HG02610 (cell line): ENCODE measurements around the gene RDM1.
A peak's percentile ranks its signal among the peaks of the same experiment; 100 is the strongest.
"Not testable (repeated sequence)": the region's sequence is repeated elsewhere in the genome, so short reads cannot be mapped to it uniquely, and the experiment has no call there.

ENCODE experiments used
- ATAC-seq: cut with Tn5 transposase; IDR thresholded peaks from one replicate; pipeline ENCODE4 v1.9.1; 2021; ENCODE audit warnings: mild to moderate bottlenecking, moderate library complexity; ENCODE audit not compliant: unreplicated experiment

RDM1 gene

DNA sequence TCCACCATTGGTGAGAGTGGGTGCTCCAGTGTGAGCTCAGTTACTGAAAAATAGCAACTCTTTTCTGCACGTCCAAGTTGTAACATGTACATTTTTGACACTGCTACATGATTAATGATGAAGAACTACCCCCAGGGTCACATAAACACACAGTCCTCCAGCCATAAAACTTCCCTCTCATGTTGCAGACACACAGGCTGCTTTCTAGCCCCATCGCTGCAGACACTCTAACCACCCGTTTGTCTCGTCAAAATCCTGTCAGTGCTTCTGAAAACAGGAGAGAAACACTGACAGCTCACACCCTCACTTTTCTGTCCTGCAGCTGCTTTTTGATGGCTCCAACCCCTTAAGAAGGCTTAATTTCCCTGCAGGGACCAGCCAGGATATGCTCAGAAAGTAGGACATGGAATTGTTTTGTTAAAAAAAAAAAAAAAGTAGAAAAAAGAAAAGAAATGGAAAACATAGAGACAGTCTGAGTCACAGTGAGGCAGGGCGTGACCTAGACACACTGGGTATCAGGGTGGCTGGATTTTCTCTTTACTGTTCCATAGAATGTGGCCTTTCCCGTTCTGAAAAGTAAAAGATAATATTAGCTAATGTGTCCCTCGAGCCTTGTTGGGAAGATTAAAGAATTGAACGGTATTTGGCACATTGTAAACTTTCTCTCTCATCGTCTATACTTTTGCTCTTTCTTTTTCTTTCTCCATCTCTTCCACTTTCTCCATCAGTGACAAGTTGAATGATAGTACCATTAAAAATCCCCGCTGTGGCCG lies 29.7 kb downstream of the RDM1 start:
- ATAC-seq: no peak

DNA sequence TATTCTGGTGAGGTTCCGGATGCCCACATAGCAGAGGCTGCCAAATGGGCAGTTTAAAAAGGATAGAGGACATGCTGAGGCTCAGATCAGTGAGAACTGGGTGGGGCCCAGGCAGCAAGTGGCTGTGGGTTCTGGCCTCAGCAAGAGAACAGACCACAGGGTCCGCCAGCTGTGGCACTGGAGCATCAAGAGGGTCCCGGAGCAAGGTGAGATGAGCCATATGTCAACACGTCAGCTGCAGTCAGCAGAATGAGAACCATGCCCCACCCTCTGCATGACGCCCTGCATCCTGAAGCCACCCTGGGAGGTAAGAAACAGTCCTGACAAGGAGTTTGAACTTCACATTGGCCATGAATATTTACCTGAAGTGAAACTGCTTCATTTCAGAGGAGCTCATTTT lies 30.3 kb downstream of the RDM1 start:
- no peak for ATAC-seq

DNA sequence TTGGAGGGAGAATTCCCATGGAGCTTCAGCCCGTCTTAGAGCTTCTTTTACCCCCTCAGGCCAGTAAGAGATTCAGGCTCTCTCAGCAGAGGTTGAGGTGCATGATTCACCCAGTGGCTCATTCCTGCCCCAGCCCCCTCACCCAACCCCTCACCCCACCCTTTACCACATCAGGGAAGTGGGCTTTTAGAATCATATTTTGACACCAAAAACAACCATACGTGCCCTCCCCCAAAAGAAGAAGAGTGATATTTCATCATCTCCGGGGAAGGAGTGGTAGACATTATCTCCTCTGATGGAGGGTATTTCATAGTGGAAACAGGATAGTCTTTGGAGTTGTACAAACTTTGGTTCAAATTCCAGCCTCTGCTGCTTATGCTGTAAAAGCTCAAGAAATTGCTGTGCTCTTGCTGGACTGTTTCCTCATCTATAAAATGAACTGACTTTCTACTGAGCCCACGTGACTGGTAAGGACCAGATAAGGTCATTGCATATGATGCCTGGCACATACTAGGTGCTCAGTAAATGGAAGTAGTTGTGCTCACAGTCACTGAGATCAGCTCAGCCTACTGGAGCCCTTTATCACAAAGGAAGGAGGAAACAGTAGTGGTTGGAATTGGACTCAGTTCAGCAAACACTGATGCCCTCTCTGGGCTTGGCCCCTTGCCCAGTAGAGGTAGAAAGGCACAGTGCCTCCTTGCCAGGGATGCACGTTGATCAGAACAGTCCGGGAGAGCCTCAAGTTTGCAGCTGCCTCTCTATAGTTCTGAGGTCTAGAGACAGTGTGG lies 32.1 kb downstream of the RDM1 start:
- no peak for ATAC-seq

DNA sequence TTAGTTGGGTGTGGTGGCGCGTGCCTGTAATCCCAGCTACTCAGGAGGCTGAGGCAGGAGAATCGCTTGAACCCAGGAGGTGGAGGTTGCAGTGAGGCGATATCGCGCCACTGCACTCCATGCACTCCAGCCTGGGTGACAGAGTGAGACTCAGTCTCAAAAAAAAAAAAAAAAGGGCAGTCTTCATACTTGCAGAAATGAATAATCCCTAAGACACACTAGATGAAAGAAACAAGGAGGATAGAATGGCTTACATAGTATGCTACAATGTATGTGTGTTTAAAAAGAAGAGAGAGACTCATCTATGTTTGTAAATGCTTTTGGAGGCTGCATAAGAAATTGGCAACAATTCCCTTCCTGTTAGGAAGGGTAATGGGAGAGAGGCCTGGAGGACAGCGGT lies 32.8 kb downstream of the RDM1 start:
- not testable (repeated sequence) for ATAC-seq

DNA sequence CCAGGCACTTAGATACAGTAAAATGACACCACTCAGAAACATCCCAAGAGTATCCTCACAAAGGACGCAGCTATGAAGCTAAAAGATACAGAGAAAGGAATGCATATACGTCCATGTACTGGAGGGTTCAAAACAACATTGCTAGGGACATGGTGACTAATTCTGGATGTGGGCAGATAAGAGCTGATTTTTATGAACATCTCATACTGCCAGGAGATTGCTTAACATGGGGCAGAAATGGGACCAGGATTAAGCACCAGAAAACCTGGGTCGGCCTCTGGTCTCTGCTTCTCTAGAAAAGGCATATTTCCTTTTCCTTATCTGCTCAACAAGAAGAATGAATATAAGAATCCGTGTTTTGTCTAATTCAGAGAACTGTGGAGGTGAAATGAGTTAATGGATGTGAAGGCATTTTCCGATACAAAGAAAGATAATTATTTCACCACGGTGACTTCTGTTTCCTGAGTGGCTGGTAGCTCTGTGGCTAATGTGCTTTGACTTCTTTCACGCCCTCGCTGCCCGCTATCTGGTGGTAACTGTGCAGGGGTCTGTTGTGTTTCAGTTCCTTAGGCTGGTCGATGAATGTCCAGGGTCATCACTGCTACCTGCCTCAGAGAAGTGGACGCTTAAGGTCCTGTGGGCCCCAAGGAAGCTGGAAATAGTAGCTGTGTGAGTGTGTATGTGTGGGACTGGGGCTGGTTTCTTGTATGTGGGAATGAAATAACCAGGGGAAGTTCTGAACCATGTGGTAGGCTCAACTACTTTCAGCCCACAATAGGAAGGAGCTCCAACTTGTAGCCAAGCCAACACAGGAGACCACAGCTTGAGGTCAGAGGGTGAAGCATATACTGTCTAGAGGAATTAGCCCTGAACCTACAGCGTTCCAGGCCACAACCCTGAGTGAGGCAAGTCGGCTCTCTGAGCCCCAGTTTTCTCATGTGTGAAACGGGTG lies 34.7 kb downstream of the RDM1 start:
- peak; percentile 59 for ATAC-seq

DNA sequence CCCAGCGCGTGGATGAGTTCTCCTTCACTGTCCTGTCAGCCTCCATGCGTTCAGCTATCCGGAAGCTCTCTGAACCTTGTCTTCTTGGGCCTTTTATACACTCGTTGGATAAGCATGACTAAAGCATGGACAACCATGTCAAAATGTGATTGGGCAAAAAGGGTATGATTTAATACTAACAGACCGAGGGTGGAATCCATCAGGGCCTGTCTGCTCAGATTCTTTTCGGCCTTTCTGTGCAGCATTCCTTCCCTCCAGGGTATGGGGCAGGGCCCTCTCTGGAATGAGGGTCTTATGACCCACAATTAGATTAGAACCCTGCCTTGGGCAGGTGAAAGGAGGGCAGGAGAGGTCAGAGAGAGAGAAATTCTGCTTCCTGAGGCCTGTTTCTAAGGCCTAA lies 36.4 kb downstream of the RDM1 start:
- ATAC-seq: no peak

DNA sequence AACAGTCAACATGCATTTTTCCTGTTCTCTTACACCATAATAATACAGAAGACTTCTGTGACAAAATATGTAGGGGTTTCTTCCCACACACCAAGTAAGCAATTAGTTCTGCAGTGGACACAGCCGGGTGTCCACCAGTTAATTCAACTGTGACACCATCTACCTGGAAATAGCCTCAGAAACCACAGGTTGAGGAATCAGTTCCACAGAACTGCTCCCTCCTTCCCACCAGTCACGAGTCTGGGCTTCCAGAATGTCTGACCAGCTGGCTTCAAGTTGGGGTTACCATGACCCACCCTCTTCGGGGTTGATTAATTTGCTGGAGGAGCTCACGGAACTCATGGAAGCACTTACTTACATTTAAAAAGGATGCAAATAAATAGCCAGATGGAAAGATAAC lies 36.8 kb downstream of the RDM1 start:
- no peak for ATAC-seq

DNA sequence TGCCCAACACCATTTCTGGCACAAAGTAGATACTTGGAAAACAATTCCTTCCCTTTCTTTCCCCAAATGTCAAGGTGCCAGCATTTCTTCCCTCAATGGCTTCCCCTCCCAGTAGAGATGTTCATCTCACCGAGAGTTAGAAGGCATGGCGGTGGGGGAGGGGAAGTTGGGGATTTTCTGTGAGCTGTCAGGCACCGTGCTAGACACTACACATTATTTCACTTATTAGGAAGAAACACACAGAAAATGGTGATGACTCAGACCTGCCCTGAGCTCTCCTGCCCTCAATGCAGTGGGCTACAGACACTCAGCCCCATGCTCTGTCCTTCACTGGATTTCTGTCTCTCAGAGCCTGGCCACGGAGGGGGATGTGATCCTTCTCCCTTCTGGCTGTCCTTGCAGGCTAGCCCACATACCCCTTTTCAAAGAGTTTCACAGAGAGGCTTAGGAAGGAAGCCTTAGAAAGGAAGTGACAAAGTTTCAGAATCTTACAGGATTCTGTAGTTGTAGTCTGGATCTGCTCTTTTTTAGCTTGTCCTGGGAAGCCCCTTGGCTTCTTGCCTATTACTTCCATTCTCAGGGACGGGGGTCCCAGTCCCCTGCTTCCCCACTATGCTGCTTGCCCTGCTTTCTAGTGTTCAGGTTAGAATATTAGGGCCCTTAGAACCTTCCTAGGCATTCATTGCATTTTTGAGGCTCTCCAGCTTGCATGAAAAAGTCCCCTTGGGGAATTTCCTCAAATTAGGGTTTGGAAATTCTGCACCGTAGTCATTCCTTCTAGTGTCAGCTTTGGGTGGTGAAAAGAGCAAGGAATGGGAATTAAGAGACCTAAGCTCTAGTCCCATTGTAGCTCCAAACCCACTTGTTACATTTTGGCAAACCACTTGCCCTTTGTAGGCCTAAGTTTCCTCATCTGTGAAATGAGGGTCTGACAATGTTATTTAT lies 38.2 kb downstream of the RDM1 start:
- no peak for ATAC-seq

DNA sequence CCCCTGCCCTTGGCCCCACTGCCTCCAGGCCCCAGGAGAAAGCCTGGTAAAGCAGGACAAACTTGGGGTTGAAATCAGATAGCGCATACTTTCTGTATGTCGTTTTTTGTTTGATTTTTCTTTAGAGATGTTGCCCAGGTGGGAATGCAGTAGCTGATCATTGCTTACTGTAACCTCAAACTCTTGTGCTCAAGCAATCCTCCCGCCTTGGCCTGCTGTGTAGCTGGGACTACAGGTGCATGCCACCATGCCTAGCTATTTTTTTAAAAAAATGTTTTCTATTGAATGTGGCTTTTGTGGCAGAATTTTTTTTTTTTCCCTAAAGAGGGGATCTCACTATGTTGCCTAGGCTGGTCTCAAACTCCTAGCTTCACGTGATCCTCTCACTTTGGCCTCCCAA lies 39.3 kb downstream of the RDM1 start:
- no peak for ATAC-seq

DNA sequence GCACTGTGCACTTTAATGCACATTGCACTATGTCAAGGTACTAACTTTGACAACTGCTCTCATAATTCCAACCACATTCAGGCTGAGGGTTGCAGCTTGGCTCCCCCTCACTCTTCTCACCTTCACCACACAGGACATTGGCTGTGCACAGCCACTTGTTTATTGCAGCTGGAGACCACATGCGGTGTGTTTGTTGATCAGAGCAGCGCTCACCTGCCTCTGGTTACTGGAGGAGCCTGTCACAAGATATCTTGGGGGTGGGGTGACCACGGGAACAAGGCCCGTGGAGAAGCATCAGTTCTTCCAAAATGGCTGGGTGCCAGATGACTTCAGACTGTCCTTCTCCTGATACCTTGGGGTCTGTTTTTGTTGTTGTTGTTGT lies 39.8 kb downstream of the RDM1 start:
- ATAC-seq: no peak

DNA sequence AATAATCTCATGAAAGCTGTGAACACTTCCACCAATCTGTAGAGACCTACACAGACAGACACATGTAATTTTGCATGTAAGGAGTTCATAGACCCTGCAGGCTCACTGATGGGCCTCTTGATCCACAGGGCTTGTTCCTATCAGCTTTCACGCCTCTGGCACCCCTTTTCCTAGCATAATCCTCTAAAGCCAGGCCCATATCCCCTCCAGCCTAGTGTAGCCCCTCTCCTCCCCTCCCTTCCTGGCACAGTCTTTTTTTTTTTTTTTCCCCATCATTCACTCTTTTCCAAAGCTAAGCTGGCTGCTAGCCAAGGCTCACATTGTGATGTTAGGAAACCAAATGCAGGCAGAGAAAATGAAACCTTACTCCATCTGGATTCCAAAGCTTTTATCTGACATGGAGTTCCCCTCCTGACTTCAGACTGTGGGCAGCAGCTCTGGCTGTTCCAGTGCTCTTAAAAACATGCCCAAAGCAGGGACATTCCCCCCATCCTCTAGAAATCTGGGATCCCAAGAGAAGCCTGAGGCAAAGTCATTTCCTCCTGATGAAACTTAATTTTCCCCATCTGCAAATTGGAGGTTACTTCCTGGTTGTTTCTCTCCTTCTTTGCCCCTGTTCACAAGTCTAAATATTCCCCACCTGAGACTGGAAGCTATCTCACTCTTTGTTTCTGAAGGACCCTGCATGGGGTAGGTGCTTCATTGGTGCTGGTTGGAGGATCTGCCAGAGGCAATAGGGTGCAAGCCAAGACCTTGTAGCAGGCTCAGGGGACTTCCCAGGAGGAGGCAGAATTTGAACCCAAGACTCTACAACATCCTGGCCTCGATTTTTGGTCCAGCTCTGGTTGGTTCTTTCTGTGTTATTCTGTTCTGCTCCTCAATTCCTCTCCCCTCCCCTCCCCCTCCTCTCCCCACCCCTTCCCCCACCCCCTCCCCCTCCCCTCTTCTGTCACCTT lies 40.5 kb downstream of the RDM1 start:
- no peak for ATAC-seq

DNA sequence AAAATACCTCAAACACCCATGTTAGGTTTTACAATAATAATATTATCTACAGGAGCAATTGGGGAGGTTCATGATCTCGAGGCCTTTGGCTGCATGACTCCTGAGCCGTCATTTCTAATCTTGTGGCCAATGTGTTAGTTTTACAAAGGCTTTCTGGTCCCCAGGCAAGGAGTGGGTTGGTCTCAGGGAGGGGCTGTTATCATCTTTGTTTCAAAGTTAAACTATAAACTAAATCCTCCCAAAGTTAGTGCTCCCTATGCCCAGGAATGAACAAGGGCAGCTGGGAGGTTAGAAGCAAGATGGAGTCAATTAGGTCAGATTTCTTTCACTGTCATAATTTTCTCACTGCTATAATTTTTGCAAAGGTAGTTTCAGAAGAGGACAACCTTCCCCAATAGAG lies 41.3 kb downstream of the RDM1 start:
- ATAC-seq: no peak

DNA sequence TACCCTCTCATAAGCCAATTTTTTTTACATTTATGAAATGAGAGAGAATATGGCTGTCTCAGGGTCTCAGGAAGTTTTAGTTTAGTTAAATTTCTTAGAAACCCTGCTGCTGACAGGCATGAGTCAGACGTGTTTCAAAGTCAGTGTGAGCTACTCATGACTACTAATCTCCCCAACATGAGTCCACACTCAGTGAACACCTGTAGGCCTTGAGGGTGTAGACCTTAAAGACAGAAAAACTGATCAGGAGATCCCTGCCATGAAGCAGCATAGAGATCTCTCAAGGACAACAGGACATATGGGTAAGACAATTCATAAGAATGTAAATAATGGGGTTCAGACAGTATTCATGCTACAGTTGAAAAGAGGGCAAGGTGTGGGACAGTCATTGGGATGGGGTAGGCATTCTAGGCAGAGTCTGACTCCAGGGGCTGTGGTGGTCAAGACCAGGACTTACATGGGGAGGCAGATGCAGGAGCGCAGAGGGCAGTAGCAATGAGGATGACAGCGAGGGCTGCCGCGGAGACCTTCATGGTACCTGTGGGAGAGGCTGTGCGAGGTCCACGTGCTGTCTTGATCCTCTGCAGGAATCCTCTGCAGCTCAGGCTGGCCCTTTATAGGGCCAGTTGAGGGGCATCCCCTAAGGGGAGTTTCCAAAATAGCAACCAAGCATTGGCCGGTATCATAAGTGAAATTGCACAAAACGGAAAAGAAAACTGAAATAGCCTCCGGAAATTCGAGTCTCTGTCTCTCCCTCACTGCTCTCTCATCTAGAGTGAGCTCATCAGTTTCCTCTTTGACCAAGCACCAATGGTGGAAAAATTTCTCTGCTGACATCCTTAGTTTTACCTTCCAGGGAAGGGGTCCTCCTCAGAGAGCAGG lies 50.6 kb downstream of the RDM1 start, which contains the start of gene CCL5:
Gene CCL5 (minus strand): TSS at position 588 of the 882 bp plus-strand sequence.
- peak; percentile 82 for ATAC-seq

DNA sequence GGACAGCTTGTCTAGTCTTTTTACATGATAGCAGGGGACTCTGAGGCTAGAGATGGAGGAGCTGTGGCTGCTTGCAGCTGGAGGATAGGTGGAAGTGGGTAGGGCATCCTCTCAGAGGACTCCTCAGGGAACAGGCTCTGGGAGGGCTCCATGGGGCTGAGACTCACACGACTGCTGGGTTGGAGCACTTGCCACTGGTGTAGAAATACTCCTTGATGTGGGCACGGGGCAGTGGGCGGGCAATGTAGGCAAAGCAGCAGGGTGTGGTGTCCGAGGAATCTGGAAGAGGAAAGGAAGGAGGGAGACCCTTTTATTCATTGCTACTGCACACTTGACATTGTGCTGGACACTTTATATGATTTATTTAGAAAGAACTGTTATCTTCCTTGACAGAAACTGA lies 52.2 kb downstream of the RDM1 start:
- ATAC-seq: no peak

DNA sequence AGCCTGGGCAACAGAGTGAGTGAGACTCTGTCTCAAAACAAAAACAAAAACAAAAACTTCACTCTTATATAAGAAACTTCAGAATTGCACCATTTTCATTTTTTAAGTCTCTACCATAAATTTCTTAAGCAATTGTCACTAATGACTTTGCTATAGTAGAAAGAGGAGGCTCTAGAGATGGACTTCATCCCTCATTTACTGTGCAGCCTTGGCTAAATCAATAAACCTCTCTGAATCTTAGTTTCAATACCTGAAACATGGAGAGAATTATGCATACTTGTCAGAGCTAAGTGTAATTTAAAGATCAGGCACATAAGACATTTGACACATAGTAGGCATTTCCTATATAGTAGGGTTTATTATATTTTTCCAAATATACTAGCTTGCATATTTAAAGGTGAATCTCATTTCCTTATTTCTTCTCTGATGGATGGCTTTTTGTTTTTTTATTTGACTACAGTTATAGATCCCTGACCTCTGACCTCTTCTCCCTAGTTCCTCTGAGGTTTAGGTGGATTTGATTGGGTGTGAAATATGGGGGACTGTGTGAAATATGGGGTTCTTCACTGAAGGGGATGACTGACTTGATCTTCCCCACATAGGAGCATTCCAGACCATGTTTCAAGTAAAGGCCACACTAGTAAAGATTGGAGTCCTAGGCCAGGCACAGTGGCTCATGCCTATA lies 53.1 kb downstream of the RDM1 start:
- ATAC-seq: no peak

DNA sequence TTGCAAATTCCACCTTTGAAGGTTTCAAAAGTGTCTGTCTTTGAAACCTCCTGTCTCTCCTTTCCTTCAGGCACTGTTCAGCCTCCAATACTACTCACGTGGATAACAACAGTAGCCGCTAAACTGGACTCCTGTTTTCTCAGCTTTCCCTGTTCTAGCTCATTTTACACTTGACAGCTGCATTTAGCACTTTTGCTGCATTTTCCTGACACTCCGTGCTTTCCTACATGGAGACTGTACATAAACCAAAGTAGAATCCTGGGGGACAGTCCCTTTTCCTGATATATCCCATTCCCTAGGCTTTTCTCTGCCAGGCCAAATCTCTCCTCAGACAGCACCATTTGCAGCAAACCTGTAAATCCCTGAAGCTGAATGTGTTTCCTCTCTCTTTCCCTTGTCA lies 54.0 kb downstream of the RDM1 start:
- no peak for ATAC-seq

DNA sequence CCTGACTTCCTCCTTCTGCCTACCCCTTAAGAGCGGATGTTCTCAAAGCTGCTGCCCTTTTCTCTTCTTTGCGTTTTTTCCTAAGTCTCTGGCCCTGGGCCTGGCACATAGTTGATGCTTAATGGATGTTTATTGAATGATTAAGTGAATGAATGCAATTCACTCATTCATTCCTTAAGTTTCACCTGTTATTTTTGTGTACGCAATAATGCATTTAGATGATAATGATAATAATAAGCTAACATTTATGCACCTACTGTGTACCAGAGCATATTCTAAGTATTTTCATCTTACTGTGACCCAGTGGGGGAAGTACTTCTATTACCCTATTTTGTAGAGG lies 54.8 kb downstream of the RDM1 start:
- no peak for ATAC-seq
